ENCODE results near the gene TXLNB.

The TXLNB gene

DNA sequence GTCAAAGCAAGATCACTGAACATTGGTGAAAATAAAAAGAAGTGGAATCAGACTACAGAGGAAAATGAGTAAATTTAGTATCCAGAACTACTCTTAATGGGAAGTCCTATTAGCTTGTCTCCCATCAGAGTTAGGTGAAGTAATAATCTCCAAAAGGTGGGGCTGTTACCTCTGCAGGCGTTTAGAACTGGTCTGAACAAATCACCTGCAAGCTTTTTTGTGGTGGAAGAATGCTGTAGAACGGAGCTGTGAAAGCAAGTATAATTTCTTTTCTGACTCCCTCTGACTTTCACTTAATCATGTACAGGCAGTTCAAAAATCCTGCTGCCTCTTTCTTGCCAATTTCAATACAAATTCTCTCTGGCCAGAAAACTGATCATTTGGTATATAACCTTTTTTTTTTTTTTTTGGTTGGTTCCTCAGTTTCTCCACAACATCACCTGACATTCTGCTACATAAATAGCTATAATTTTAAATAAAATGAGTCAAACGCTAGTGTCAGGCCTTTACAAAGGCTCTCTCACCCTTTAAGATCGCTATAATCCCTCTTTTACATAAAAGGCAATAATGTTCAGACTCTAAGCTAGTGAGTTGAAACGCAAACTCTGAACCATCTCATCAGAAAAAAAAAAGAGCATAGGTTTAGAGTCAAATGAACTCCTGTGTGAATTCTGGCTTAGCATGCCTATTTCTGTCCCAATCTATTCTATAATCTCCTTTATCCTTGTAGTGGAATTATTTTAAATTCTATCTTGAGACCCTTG lies 43.8 kb upstream of the TXLNB start:
- TF ChIP-seq, protein P1, sequence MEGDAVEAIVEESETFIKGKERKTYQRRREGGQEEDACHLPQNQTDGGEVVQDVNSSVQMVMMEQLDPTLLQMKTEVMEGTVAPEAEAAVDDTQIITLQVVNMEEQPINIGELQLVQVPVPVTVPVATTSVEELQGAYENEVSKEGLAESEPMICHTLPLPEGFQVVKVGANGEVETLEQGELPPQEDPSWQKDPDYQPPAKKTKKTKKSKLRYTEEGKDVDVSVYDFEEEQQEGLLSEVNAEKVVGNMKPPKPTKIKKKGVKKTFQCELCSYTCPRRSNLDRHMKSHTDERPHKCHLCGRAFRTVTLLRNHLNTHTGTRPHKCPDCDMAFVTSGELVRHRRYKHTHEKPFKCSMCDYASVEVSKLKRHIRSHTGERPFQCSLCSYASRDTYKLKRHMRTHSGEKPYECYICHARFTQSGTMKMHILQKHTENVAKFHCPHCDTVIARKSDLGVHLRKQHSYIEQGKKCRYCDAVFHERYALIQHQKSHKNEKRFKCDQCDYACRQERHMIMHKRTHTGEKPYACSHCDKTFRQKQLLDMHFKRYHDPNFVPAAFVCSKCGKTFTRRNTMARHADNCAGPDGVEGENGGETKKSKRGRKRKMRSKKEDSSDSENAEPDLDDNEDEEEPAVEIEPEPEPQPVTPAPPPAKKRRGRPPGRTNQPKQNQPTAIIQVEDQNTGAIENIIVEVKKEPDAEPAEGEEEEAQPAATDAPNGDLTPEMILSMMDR (IDR thresholded peaks at IDR 0.05; ENCODE audit: insufficient read depth, low read length, missing control alignments): no peak
- ChIA-PET POLR2A (interaction anchor here (0.7 kb wide), 1 partner anchor 407 kb away, joined by 3 read pairs; no protein-coding TSS in a partner anchor), CTCF (interaction anchor here (0.8 to 1.7 kb wide), 2 partner anchors 8 to 118 kb away, joined by 3 to 4 read pairs; no protein-coding TSS in a partner anchor)
- no peak overlapping the region for H3K4me3 ChIP-seq (ENCODE audit: low read depth, low read length)
- no peak for DNase-seq (ENCODE audit: low read depth, low spot score)

DNA sequence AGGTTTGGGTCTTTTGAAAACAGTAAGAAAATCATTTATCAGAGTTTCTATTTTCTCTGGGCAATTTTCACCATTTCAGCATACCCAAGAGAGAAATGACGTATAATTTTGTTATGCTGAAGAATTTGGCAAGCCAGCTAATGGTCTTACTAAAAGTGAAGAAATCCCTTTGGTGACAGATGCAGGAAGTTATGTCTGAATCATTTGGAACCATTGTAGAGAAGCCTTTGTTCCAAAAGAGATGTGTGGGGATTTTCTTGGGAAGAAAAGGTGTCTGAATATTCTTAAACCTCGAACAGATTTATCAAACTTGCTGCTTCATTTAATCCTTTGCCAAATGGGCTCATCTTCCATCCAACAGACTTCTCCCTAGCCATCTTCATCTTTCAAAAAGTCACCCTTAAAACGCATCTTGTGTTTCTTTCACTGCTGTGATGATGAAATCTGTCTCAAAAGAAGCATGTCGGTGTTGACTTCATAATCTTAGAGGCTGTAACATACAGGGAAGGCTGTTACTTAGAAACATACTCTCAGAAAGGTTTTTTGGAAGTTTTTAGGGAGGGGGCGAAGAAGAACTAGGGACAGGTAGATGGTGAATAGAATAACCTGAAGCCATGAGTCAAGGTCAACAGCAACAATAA lies 43.1 kb upstream of the TXLNB start:
- H3K4me3 ChIP-seq (ENCODE audit: low read depth, low read length): no peak overlapping the region
- DNase-seq (ENCODE audit: low read depth, low spot score): peak; percentile 79
- POLR2A ChIA-PET: no interaction called here
- CTCF ChIA-PET: no interaction called here
- TF ChIP-seq, protein P1 (IDR thresholded peaks at IDR 0.05; ENCODE audit: insufficient read depth, low read length, missing control alignments): no peak

DNA sequence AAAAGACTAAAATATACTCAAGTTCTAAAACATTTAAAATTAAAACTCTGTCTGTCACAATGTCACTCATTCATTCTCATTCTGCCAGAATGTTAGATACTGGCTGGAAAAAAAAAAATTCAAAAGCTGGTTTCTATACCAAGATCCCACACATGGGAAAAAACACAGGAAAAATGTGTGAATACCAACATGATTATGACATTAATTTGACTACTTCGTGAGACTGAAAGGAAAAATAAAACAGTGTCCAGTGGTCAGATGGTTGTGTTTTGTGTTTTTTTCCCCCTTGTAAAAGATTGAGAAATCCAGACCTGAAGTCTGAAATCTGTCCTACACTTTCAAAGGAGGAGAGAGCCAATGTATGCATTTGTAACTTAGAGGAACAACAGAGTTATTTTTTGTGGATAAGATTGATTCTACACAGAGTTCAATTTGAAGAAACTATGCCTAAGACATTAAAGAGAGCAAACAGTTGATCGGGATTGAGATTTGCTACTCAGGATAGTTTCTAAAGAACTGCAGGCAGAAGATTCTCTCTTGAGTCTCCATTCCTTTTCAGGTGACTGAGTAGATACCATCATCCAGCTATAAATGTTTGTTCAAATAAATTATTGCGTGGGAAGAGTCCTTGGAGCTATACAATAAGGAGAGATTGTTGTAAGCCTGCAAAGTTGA lies 39.2 kb upstream of the TXLNB start:
- POLR2A ChIA-PET: no interaction called here
- CTCF ChIA-PET: interaction anchor here (0.7 to 1.1 kb wide), 2 partner anchors 30 to 112 kb away, joined by 3 read pairs; no protein-coding TSS in a partner anchor
- no peak overlapping the region for H3K4me3 ChIP-seq (ENCODE audit: low read depth, low read length)
- TF ChIP-seq, protein P1 (IDR thresholded peaks at IDR 0.05; ENCODE audit: insufficient read depth, low read length, missing control alignments): no peak
- no peak for DNase-seq (ENCODE audit: low read depth, low spot score)

DNA sequence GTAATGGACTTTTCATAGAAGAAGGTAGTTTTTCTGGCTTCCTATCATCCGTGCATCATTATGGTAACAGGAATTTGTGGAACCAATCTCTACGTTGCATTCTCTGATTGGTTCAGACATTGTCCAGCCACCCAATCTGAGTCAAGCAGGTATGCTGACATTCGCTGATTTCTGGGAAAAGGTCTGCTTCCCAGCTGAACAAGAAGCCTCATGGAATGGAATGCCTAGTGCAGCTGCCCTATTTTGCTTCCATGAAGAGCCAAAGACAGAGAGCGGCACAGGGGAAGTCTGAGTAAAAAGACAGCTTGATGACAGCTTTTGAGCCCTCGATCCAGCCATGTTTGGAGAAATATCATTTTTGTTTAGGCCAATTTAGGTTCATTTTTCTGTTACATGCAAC lies 38.5 kb upstream of the TXLNB start:
- TF ChIP-seq, protein P1 (IDR thresholded peaks at IDR 0.05; ENCODE audit: insufficient read depth, low read length, missing control alignments): no peak
- POLR2A ChIA-PET: no interaction called here
- H3K4me3 ChIP-seq (ENCODE audit: low read depth, low read length): no peak overlapping the region
- DNase-seq (ENCODE audit: low read depth, low spot score): no peak
- CTCF ChIA-PET: interaction anchor here (1.1 kb wide), 1 partner anchor 111 kb away, joined by 3 read pairs; no protein-coding TSS in a partner anchor

DNA sequence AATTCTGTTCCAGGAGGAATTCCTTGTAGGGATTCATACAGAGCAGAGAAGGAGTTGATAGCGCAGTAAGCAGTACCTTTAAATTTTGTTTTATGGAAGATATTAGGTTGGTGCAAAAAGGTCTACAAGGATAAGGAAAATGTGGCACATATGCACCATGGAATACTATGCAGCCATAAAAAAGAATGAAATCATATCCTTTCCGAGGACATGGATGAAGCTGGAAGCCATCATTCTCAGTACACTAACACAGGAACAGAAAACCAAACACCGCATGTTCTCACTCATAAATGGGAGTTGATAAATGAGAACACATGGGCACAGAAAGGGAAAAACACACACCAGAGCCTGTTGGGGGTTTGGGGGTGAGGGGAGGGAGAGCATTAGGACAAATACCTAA lies 37.4 kb upstream of the TXLNB start:
- ChIA-PET CTCF (no interaction called here), POLR2A (no interaction called here)
- no peak overlapping the region for H3K4me3 ChIP-seq (ENCODE audit: low read depth, low read length)
- TF ChIP-seq, protein P1 (IDR thresholded peaks at IDR 0.05; ENCODE audit: insufficient read depth, low read length, missing control alignments): no peak
- DNase-seq (ENCODE audit: low read depth, low spot score): no peak

- no peak overlapping the region for H3K4me3 ChIP-seq (ENCODE audit: low read depth, low read length)
- TF ChIP-seq, protein P1 (IDR thresholded peaks at IDR 0.05; ENCODE audit: insufficient read depth, low read length, missing control alignments): no peak
Observed at GRCh38 chr6:139327038-139327437, 35.2 kb upstream of the TXLNB start.

More at GRCh38 chr6:139327038-139327437, 35.2 kb upstream of the TXLNB start:
- DNase-seq (ENCODE audit: low read depth, low spot score): no peak
- POLR2A ChIA-PET: no interaction called here
- CTCF ChIA-PET: interaction anchor here (1.1 kb wide), 1 partner anchor 9 kb away, joined by 3 read pairs; no protein-coding TSS in a partner anchor

Measured in AG04449 (cell line).